SK-N-SH (cell line): Measurements from ENCODE around the gene MACROD1. TPM values are rescaled to one million over a fixed set of nuclear protein-coding genes. Genes with fewer than 3 reads are reported as not detected.

Experiments used
- CTCF ChIA-PET: fragments of 300-600, 350-600 bp; formaldehyde crosslinking; extraction: SDS; loops from one replicate; lab custom pipeline; 2021; lab: Yijun Ruan, JAX
- POLR2A ChIA-PET: fragments of 350-600 bp; sonication (Branson Sonifier 250); formaldehyde crosslinking; extraction: SDS; loops from one replicate; lab custom pipeline; 2020; ENCODE audit warnings: antibody characterized with exemption, inconsistent platforms; lab: Yijun Ruan, JAX
- DNase-seq: peaks from one replicate; pipeline ENCODE4 v3.0.0; 2012
- H2AFZ ChIP-seq: fragments of 200-600 bp; sonication (generic); 2 replicates; pipeline ENCODE4 v1.8.1; 2016; ENCODE audit warnings: antibody characterized with exemption, mild to moderate bottlenecking, low read depth
- H3F3A ChIP-seq: fragments of 200-600 bp; sonication (generic); replicated peaks from 2 replicates; pipeline ENCODE3; 2016; ENCODE audit warnings: antibody characterized with exemption, mild to moderate bottlenecking; ENCODE audit not compliant: insufficient read depth
- H3K27ac ChIP-seq, 2 experiments: fragments of 200-500 bp in 1 of 2; fragments of 200-600 bp in 1 of 2; sonication (Bioruptor generic) in 1 of 2; sonication (generic), shearing (Covaris generic) in 1 of 2; 2 replicates each; pipeline versions ENCODE4 v1.5.1 to v1.6.1; 2014 to 2016; ENCODE audit warnings: low read depth in 2 of 2, inconsistent platforms in 1 of 2, low read length in 1 of 2, mild to moderate bottlenecking in 1 of 2, mixed read lengths in 1 of 2
- H3K27me3 ChIP-seq: fragments of 200-600 bp; sonication (generic), shearing (Covaris generic); 2 replicates; pipeline ENCODE4 v1.6.1; 2016; ENCODE audit warnings: mixed run types; ENCODE audit not compliant: insufficient read depth
- H3K36me3 ChIP-seq, 2 experiments: fragments of 200-500 bp in 1 of 2; fragments of 200-600 bp in 1 of 2; sonication (Bioruptor generic) in 1 of 2; sonication (generic) in 1 of 2; replicated peaks in 1 of 2; 2 replicates each; pipeline versions ENCODE3 to v1.5.1; 2014 to 2016; ENCODE audit warnings: low read length in 1 of 2, mild to moderate bottlenecking in 1 of 2; ENCODE audit not compliant: insufficient read depth in 2 of 2, control insufficient read depth in 1 of 2
- H3K4me1 ChIP-seq, 2 experiments: fragments of 200-500 bp in 1 of 2; fragments of 200-600 bp in 1 of 2; sonication (Bioruptor generic) in 1 of 2; sonication (generic), shearing (Covaris generic) in 1 of 2; 2 replicates each; pipeline versions ENCODE4 v1.5.1 to v1.6.1; 2014 to 2016; ENCODE audit warnings: low read depth in 1 of 2, low read length in 1 of 2, mixed run types in 1 of 2; ENCODE audit not compliant: insufficient read depth in 2 of 2, control insufficient read depth in 1 of 2
- H3K4me2 ChIP-seq: fragments of 200-600 bp; sonication (generic), shearing (Covaris generic); 2 replicates; pipeline ENCODE4 v1.6.1; 2017; ENCODE audit warnings: mixed run types
- H3K4me3 ChIP-seq, 2 experiments: fragments of 200-500 bp in 1 of 2; fragments of 200-600 bp in 1 of 2; sonication (Bioruptor generic) in 1 of 2; sonication (generic), shearing (Covaris generic) in 1 of 2; 2 replicates each; pipeline versions ENCODE4 v1.5.1 to v1.8.1; 2014 to 2016; ENCODE audit warnings: low read depth in 2 of 2, inconsistent platforms in 1 of 2, low read length in 1 of 2, mild to moderate bottlenecking in 1 of 2, mixed read lengths in 1 of 2, moderate library complexity in 1 of 2
- H3K79me2 ChIP-seq: fragments of 200-600 bp; sonication (generic); 2 replicates; pipeline ENCODE4 v1.8.1; 2017; ENCODE audit warnings: mild to moderate bottlenecking; ENCODE audit not compliant: insufficient read depth
- H3K9ac ChIP-seq: fragments of 200-600 bp; sonication (generic); 2 replicates; pipeline ENCODE4 v1.6.1; 2017; ENCODE audit warnings: mixed run types
- H3K9me2 ChIP-seq: fragments of 200-600 bp; sonication (generic); 2 replicates; pipeline ENCODE4 v1.6.1; 2017; ENCODE audit warnings: mixed run types
- H3K9me3 ChIP-seq: fragments of 200-600 bp; sonication (generic); 2 replicates; pipeline ENCODE4 v1.6.1; 2017; ENCODE audit warnings: mixed run types, mild to moderate bottlenecking, moderate library complexity
- H4K20me1 ChIP-seq: fragments of 200-600 bp; sonication (generic); 2 replicates; pipeline ENCODE4 v1.6.1; 2017; ENCODE audit warnings: mild to moderate bottlenecking, mixed run types; ENCODE audit not compliant: insufficient read depth
- EP300 ChIP-seq, 2 experiments: IDR thresholded peaks; 2 replicates each; pipeline versions ENCODE4 v1.4.0 to v1.6.1; 2012; ENCODE audit warnings: borderline replicate concordance in 1 of 2, low read depth in 1 of 2, low read length in 1 of 2
- EZH2phosphoT487 ChIP-seq: fragments of 200-600 bp; sonication (generic); IDR thresholded peaks from 2 replicates; pipeline ENCODE4 v1.6.1; 2017; ENCODE audit warnings: low read depth, mixed run types, mild to moderate bottlenecking, antibody characterized with exemption, moderate library complexity, borderline replicate concordance
- FOSL2 ChIP-seq: IDR thresholded peaks from 2 replicates; pipeline ENCODE4 v1.4.0; 2012; ENCODE audit warnings: low read depth, mild to moderate bottlenecking, moderate library complexity, borderline replicate concordance
- FOXJ3 ChIP-seq: sonication (generic); formaldehyde crosslinking; IDR thresholded peaks from 2 replicates; pipeline ENCODE4 v1.5.1; 2020; ENCODE audit warnings: mild to moderate bottlenecking, missing genetic modification reagents
- FOXM1 ChIP-seq: IDR thresholded peaks from 2 replicates; pipeline ENCODE4 v1.4.0; 2012; ENCODE audit warnings: low read depth, mild to moderate bottlenecking
- JUND ChIP-seq: IDR thresholded peaks from 2 replicates; pipeline ENCODE4 v1.4.0; 2012
- MAX ChIP-seq: IDR thresholded peaks from 2 replicates; pipeline ENCODE4 v1.4.0; 2012; ENCODE audit warnings: low read depth
- MEF2A ChIP-seq: IDR thresholded peaks from 2 replicates; pipeline ENCODE4 v1.4.0; 2012; ENCODE audit warnings: low read depth, borderline replicate concordance
- MXI1 ChIP-seq: IDR thresholded peaks from 2 replicates; pipeline ENCODE4 v1.6.1; 2012; ENCODE audit warnings: mild to moderate bottlenecking, low read depth, low read length, improper control_type of control experiment
- NFIC ChIP-seq: IDR thresholded peaks from 2 replicates; pipeline ENCODE4 v1.4.0; 2012; ENCODE audit warnings: borderline replicate concordance
- NRF1 ChIP-seq: IDR thresholded peaks from 2 replicates; pipeline ENCODE4 v1.6.1; 2012; ENCODE audit warnings: low read depth, mild to moderate bottlenecking, low read length
- POLR2AphosphoS5 ChIP-seq: IDR thresholded peaks from 2 replicates; pipeline ENCODE4 v1.6.1; 2012; ENCODE audit warnings: low read depth, low read length
- RCOR1 ChIP-seq: fragments of 150-350 bp; IDR thresholded peaks from 2 replicates; pipeline ENCODE4 v1.6.1; 2017; ENCODE audit warnings: antibody characterized with exemption, low read length
- RFX5 ChIP-seq: IDR thresholded peaks from 2 replicates; pipeline ENCODE4 v1.6.1; 2012; ENCODE audit warnings: mild to moderate bottlenecking, improper control_type of control experiment, low read length
- SIN3A ChIP-seq: IDR thresholded peaks from 2 replicates; pipeline ENCODE4 v1.6.1; 2012; ENCODE audit warnings: low read depth, mild to moderate bottlenecking, low read length, moderate library complexity, borderline replicate concordance
- TAF1 ChIP-seq: IDR thresholded peaks from 2 replicates; pipeline ENCODE4 v1.6.1; 2012; ENCODE audit warnings: low read depth, mild to moderate bottlenecking, low read length, moderate library complexity, borderline replicate concordance
- TCF12 ChIP-seq: IDR thresholded peaks from 2 replicates; pipeline ENCODE4 v1.4.0; 2012
- USF2 ChIP-seq: fragments of 150-350 bp; IDR thresholded peaks from 2 replicates; pipeline ENCODE4 v1.6.1; 2017; ENCODE audit warnings: antibody characterized with exemption, low read length, low read depth, borderline replicate concordance
- YY1 ChIP-seq: IDR thresholded peaks from 2 replicates; pipeline ENCODE4 v1.4.0; 2012; ENCODE audit warnings: low read depth, mild to moderate bottlenecking
- ZBTB33 ChIP-seq: IDR thresholded peaks from 2 replicates; pipeline ENCODE4 v1.4.0; 2012; ENCODE audit warnings: low read depth, borderline replicate concordance
- WGBS: methylation state at CpG from one replicate; pipeline ENCODE4 v1.1.6; 2017; ENCODE audit warnings: low lambda C conversion rate; 5-methylcytosine and 5-hydroxymethylcytosine counted together
- polyA plus RNA-seq, 3 experiments: library from polyadenylated mRNA; depleted of rRNA; stranded (reverse); fragments of >200 nt; gene quantifications; 2 replicates each; pipeline ENCODE4 v1.2.3, GENCODE V29; 2012

MACROD1 gene
- polyA plus RNA-seq, 1 of the 3 experiments (the other 2 are of a cell fraction) = 49.1 TPM

- TF ChIP-seq RCOR1 (0 out of 2 replicates have a peak, but pooled peaks have one; percentile 14), YY1 (no peak), MXI1 (peak; percentile 88), NRF1 (peak; percentile 75), POLR2AphosphoS5 (no peak), MEF2A (no peak), MAX (no peak), JUND (no peak)
These were observed 105.0 kb downstream of the MACROD1 start (continued) for GRCh38 chr11:64060861-64061444.

GRCh38 chr11:64060263-64060860 lies 105.6 kb downstream of the MACROD1 start:
- Histone ChIP-seq H3K9ac (no peak overlapping the region), H3K4me2 (peak overlapping the region; percentile 84)
- TF ChIP-seq TCF12 (no peak), TAF1 (no peak), EP300 (IDR thresholded peaks at IDR 0.05; ENCODE audit: borderline replicate concordance in 1 of 2, low read depth in 1 of 2, low read length in 1 of 2) (no peak), ZBTB33 (no peak), FOXJ3 (CRISPR knock-in tag) (no peak), MXI1 (no peak), USF2 (no peak), NFIC (no peak), EZH2phosphoT487 (no peak), RFX5 (no peak), SIN3A (no peak), FOSL2 (no peak), FOXM1 (no peak)

More at GRCh38 chr11:64060263-64060860, 105.6 kb downstream of the MACROD1 start:
- Histone ChIP-seq H3F3A (no peaks in the 10 kb centered on the region), H3K36me3 (no peaks in the 10 kb centered on the region), H3K79me2 (no peaks in the 10 kb centered on the region), H3K9me2 (no peaks in the 10 kb centered on the region), H3K27ac (peak overlapping the region in 1 of 2 experiments; percentile 98; a peak in 2 of 4 replicates), H2AFZ (no peak overlapping the region), H4K20me1 (no peaks in the 10 kb centered on the region), H3K27me3 (no peaks in the 10 kb centered on the region), H3K4me1 (peaks cover 4 to 95% of the 10 kb centered on the region in 2 experiments; a peak in 3 of 4 replicates), H3K9me3 (no peaks in the 10 kb centered on the region), H3K4me3 (peak overlapping the region; percentile 51 to 61; a peak in 2 of 4 replicates)
- ChIA-PET CTCF (interaction anchor here (0.6 to 3.1 kb wide), 7 partner anchors 15 to 92 kb away, joined by 3 to 10 read pairs (median 3); no protein-coding TSS in a partner anchor), POLR2A (interaction anchor here (0.7 to 2.3 kb wide), 5 partner anchors 18 to 88 kb away, joined by 3 to 7 read pairs (median 4); no protein-coding TSS in a partner anchor)
- 49% methylated on average over 22 of the region's 35 CpGs for WGBS
- DNase-seq = no peak
